K562 (cell line): ENCODE measurements around the gene TMEM132C. TPM values are rescaled to one million over a fixed set of nuclear protein-coding genes. Genes with fewer than 3 reads are reported as not detected.

Experiments
- PHF21A ChIP-seq: fragments of 450-650 bp; IDR thresholded peaks from 2 replicates; pipeline ENCODE4 v1.6.1; 2017; ENCODE audit warnings: low read depth, borderline replicate concordance
- POLR2AphosphoS2 ChIP-seq: IDR thresholded peaks from 2 replicates; pipeline ENCODE4 v1.6.1; 2012; ENCODE audit warnings: low read length, improper control_type of control experiment
- ZMIZ1 ChIP-seq, 2 experiments: fragments of 150-350 bp in 1 of 2; IDR thresholded peaks; 2 replicates each; pipeline ENCODE4 v1.6.1; 2012 to 2016; ENCODE audit warnings: low read depth in 2 of 2, low read length in 2 of 2, mild to moderate bottlenecking in 1 of 2, moderate library complexity in 1 of 2
- ZNF121 ChIP-seq: sonication (generic); formaldehyde crosslinking; conservative IDR thresholded peaks from 2 replicates; pipeline ENCODE4 v1.8.0; 2022; ENCODE audit warnings: missing genetic modification reagents
- ZNF224 ChIP-seq: sonication (generic); formaldehyde crosslinking; IDR thresholded peaks from 2 replicates; pipeline ENCODE4 v1.8.0; 2022; ENCODE audit warnings: mild to moderate bottlenecking, missing genetic modification reagents
- ZNF830 ChIP-seq: fragments of 250-450 bp; sonication (Bioruptor Pico); IDR thresholded peaks from 2 replicates; pipeline ENCODE4 v1.5.0; 2021; ENCODE audit warnings: mild to moderate bottlenecking
- polyA plus RNA-seq, 8 experiments: library from polyadenylated mRNA; depleted of rRNA in 4 of 8; stranded (reverse) in 5 of 8; unstranded in 3 of 8; fragments of >200 nt; fragmentation: Nextera tagmentation in 2 of 8; fragmentation: Illumina TruSeq in 1 of 8; extraction: Ambion mirVana in 2 of 8; extraction: Trizol in 1 of 8; gene quantifications; 2 replicates each; pipeline versions ENCODE4 v1.2.1 to v1.2.3, GENCODE V29; 2011 to 2014; ENCODE audit warnings: inconsistent platforms in 1 of 8, missing spikeins in 1 of 8
- total RNA-seq, 7 experiments: library from RNA; depleted of rRNA in 6 of 7; stranded (reverse); fragments of >200 nt in 6 of 7; fragmentation: Illumina TruSeq in 2 of 7; extraction: Trizol in 2 of 7; gene quantifications; 2 replicates each; pipeline versions ENCODE4 v1.2.1 to v1.2.3, GENCODE V29; 2011 to 2021; ENCODE audit warnings: low replicate concordance in 1 of 7
- TF ChIP-seq, protein P1 (sequence below): sonication (generic); formaldehyde crosslinking; IDR thresholded peaks from 2 replicates; pipeline ENCODE4 v1.8.1; 2023; ENCODE audit warnings: missing genetic modification reagents, mild to moderate bottlenecking, borderline replicate concordance
- TF ChIP-seq, protein P2 (sequence below): fragments of 450-650 bp; IDR thresholded peaks from 2 replicates; pipeline ENCODE4 v1.6.1; 2016; ENCODE audit warnings: antibody characterized with exemption

Gene TMEM132C
- total and polyA plus RNA-seq, 9 of the 15 experiments (the other 6 are each of a cell fraction or from before 2014, with no cell fraction given), result not detected

DNA sequence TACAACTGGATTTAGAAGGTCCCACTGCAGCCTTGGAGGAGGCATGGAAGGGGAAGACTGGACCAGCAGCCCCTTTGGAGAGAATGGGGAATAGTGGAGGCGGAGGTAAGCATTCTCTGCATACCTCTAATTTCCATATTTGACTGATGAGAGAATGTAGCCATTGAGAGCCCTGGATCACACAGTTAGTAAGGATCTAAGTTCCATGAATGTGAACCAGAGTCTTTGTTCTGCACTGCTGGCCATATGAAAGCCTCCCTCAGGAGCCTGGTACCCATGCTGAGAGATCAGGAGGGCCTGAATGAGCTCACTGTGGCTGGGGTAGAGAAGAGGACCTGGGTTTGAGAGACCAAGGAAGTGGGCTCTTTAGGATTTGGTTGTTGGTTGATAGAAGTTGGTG lies 192.1 kb downstream of the TMEM132C start (continued):
- no peak for TF ChIP-seq ZMIZ1 (IDR thresholded peaks at IDR 0.05; ENCODE audit: low read depth in 2 of 2, low read length in 2 of 2)
- no peak for TF ChIP-seq PHF21A
- no peak for TF ChIP-seq ZNF121 (CRISPR knock-in tag)
- no peak for TF ChIP-seq ZNF224
- TF ChIP-seq ZNF830 (CRISPR knock-in tag), result no peak
- TF ChIP-seq, protein P1, sequence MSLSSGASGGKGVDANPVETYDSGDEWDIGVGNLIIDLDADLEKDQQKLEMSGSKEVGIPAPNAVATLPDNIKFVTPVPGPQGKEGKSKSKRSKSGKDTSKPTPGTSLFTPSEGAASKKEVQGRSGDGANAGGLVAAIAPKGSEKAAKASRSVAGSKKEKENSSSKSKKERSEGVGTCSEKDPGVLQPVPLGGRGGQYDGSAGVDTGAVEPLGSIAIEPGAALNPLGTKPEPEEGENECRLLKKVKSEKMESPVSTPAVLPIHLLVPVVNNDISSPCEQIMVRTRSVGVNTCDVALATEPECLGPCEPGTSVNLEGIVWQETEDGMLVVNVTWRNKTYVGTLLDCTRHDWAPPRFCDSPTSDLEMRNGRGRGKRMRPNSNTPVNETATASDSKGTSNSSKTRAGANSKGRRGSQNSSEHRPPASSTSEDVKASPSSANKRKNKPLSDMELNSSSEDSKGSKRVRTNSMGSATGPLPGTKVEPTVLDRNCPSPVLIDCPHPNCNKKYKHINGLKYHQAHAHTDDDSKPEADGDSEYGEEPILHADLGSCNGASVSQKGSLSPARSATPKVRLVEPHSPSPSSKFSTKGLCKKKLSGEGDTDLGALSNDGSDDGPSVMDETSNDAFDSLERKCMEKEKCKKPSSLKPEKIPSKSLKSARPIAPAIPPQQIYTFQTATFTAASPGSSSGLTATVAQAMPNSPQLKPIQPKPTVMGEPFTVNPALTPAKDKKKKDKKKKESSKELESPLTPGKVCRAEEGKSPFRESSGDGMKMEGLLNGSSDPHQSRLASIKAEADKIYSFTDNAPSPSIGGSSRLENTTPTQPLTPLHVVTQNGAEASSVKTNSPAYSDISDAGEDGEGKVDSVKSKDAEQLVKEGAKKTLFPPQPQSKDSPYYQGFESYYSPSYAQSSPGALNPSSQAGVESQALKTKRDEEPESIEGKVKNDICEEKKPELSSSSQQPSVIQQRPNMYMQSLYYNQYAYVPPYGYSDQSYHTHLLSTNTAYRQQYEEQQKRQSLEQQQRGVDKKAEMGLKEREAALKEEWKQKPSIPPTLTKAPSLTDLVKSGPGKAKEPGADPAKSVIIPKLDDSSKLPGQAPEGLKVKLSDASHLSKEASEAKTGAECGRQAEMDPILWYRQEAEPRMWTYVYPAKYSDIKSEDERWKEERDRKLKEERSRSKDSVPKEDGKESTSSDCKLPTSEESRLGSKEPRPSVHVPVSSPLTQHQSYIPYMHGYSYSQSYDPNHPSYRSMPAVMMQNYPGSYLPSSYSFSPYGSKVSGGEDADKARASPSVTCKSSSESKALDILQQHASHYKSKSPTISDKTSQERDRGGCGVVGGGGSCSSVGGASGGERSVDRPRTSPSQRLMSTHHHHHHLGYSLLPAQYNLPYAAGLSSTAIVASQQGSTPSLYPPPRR (CRISPR knock-in tag), result no peak
- no peak for TF ChIP-seq POLR2AphosphoS2
- TF ChIP-seq, protein P2, sequence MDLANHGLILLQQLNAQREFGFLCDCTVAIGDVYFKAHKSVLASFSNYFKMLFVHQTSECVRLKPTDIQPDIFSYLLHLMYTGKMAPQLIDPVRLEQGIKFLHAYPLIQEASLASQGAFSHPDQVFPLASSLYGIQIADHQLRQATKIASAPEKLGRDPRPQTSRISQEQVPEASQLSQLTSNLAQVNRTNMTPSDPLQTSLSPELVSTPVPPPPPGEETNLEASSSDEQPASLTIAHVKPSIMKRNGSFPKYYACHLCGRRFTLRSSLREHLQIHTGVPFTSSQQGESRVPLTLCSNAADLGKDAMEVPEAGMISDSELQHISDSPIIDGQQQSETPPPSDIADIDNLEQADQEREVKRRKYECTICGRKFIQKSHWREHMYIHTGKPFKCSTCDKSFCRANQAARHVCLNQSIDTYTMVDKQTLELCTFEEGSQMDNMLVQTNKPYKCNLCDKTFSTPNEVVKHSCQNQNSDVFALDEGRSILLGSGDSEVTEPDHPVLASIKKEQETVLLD, result no peak
